Stimulated activated CD4-positive, alpha-beta T cell treated with anti-CD3 and anti-CD28 coated beads, TNF-alpha, amount 100 ng/mL, for 4 hours (primary cell): ENCODE results near the gene KIF26B.
"Not testable (repeated sequence)": the region's sequence is repeated elsewhere in the genome, so short reads cannot be mapped to it uniquely, and the experiment has no call there.

ENCODE experiments used
- DNase-seq, 3 experiments: peaks; one replicate each; pipeline ENCODE4 v3.0.0-alpha.2; 2020; ENCODE audit warnings: low read depth in 3 of 3

Gene KIF26B

GRCh38 chr1:245386297-245386971 is 231.6 kb downstream of the KIF26B start:
- DNase-seq, result no peak

DNA sequence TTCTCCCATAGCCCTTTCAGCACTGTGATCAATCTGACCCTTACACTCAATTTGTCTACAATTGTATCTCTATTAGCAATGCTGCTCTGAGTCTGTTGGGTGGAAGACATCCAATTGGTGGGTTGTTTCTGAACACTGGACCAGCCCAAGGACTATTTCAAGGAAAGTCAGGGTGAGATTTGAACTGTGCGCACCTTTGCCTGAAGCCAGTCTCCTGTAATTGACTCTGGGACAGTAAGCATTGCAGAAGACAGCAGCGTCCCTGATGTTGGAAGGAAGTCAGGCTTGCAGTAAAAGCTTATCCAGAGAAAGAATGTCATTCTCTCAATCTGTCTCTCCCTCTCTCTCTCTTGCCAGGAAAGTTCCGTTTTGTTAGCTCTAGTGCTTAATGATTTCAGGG is 233.9 kb downstream of the KIF26B start:
- DNase-seq, result no peak

DNA sequence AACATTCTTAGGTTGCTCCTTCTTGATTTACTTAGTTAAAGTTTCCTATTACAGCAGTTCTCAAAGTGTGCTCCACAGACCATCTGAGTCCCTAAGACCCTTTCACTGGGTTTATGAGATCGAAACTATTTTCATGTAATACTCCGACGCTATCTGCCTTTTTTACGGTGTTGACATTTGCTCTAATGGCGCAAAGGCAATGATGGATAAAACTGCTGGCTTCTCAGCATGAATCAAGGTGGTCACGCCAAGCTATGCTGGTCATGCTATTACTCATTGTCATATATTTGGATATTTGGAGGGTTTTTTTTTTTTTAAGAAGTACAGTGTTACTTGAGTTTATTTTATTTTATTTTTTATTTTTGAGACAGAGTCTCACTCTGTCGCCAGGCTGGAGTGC is 235.1 kb downstream of the KIF26B start:
- DNase-seq, result no peak

DNA sequence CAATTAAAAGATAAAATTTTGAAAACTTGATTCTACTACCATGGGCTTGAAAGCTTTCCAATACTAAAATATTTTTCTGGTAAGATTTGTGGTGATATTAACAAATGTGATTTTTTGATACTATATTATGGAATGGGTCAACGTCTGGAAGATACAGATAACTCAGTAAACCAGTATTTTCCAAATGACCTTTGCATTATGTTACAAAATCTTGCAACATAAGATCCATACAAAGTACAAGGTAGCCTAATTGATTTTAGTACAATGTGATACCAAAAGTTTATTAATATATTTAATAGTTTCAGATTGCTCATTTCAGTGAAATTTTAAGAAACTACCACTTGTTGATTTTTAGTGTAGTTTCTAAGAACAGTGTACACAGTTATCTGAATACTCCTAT is 236.2 kb downstream of the KIF26B start:
- no peak for DNase-seq

GRCh38 chr1:245393694-245394093 is 238.9 kb downstream of the KIF26B start:
- no peak for DNase-seq

DNA sequence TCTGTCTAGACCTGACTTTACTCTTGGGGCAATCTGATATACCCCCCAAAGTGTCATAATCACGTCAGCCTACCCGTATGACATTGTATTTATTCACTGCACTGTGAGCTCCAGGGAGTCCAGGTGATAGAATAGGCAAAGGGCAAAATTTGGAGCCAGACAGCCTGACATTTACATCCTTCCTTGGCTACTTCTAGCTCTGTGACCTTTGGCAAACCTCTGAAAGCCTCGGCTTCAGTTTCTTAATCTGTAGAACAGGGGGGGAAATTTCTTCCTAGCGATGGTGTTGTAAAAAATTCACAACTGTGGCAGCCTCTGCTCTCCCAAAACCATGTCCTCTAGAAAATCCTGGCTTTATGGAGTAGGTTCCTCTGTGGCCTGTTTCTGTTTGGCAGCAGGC is 240.9 kb downstream of the KIF26B start:
- DNase-seq, result no peak

GRCh38 chr1:245396615-245397014 is 241.8 kb downstream of the KIF26B start:
- DNase-seq, result no peak

DNA sequence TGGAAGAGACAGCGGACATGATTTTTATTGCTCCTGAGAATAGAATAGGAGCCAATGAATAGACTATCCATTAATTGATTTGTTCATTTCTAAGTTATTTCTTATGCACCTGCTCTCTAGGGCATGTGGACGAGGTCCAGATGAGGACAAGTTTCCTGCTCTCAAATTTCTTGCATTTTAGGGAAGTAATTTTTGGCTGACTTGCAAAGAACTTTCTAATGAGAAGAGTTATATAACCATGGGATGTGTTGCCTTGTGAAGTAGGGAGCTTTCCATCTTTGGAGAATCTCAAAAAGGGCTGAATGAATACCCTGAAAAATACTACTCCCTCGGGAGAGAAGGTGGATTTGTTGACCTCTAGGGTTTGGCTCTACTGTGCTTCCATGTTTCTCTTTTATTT is 243.0 kb downstream of the KIF26B start:
- DNase-seq, result no peak

- DNase-seq, result no peak
These were observed 243.4 kb downstream of the KIF26B start for GRCh38 chr1:245398180-245398579.

- DNase-seq, result no peak
These were observed 247.2 kb downstream of the KIF26B start for GRCh38 chr1:245401881-245402587.

GRCh38 chr1:245402998-245403397 is 248.2 kb downstream of the KIF26B start:
- DNase-seq, result not testable (repeated sequence)

- DNase-seq, result no peak
These were observed 249.7 kb downstream of the KIF26B start for GRCh38 chr1:245404527-245404926.

- DNase-seq, result no peak
These were observed 250.2 kb downstream of the KIF26B start for GRCh38 chr1:245404952-245405351.

- DNase-seq, result no peak
These were observed 251.6 kb downstream of the KIF26B start for GRCh38 chr1:245406426-245406825.

DNA sequence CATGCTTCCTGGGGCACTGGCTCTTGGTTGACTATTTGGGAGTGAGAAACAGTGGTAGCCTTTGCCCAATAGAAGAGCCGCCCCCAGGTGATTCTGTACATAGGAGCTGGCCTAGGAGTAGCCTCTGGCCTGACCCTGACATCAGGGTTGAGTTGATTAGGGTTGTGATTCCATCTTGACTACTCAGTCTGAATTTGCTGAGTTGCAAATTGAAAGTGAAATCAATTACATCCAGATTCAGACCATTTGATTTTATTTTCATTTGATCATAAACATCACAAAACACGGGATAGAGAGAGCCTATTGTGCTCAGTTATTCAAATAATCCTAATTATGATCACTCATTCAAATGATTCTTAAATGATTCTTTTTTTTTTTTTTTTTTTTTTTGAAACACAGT is 253.2 kb downstream of the KIF26B start:
- no peak for DNase-seq

GRCh38 chr1:245409341-245410195 is 254.8 kb downstream of the KIF26B start:
- no peak for DNase-seq

- no peak for DNase-seq
These were observed 256.7 kb downstream of the KIF26B start for GRCh38 chr1:245411245-245412036.

DNA sequence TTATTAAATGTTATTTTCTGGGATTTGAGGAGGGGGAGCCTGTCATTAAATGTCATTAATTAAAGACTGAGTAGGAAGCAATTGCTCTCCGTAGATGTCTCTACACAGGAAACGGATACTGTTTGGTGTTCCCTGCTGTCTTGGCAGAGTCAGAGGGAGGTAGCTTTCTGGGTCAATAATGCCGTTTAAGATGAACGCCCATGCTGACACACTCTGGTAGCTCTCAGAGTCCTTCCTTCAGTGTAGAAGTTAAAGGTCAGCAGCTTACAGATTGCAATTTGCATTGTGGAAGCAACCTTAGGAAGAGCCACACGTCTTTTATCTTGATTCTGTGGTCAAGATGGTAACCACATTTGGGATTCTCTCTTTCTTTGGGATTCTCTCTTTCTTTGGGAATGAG is 257.5 kb downstream of the KIF26B start:
- no peak for DNase-seq

GRCh38 chr1:245416781-245417180 is 262.0 kb downstream of the KIF26B start:
- DNase-seq, result no peak

- DNase-seq, result no peak
These were observed 263.3 kb downstream of the KIF26B start for GRCh38 chr1:245418077-245418476.

GRCh38 chr1:245419461-245419978 is 264.7 kb downstream of the KIF26B start:
- no peak for DNase-seq

DNA sequence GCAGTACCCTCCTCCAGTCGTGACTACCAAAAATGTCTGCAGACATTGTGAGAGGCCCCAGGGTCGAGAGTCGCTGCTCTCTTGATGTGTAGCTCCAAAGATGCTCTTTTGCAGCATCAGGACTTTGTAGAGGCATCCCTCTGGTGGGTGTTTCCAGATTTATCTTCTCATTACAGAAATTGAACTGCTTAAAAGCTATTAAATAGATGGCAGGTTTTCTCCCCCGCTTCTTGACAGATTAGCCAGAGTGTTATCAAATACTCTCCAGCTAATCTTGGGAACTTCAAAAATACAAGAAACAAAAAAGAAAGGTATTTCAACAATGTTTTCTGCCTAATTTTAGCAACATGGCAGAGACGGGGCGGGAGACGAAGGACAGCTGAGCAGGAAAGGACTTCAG is 265.2 kb downstream of the KIF26B start:
- DNase-seq, result no peak
